Measurements from ENCODE around the gene PGRMC2. TPM values are rescaled to one million over a fixed set of nuclear protein-coding genes. Genes with fewer than 3 reads are reported as not detected.

The PGRMC2 gene
- total and polyA plus RNA-seq, 2 donors (not counting 1 experiment from before 2014, with no cell fraction given): 4.7 to 30.7 TPM

- no peaks in the 10 kb centered on the region for H3K4me1 Mint-ChIP-seq
- Histone ChIP-seq H3K9ac (ENCODE audit: low read length) (no peak overlapping the region), H3K4me3 (ENCODE audit: control extremely low read depth in 1 of 5, extremely low read depth in 1 of 5, insufficient read depth in 1 of 5, low read depth in 2 of 5, low read length in 4 of 5) (no peak overlapping the region), H4K20me1 (ENCODE audit: control insufficient read depth, insufficient read depth, low read length, poor library complexity, severe bottlenecking) (no peaks in the 10 kb centered on the region), H2AFZ (ENCODE audit: insufficient read depth, low read depth, low read length, poor library complexity, severe bottlenecking) (no peak overlapping the region), H3K4me2 (replicated peaks; ENCODE audit: low read depth, low read length, poor library complexity, severe bottlenecking) (no peak overlapping the region), H3K79me2 (ENCODE audit: control insufficient read depth, insufficient read depth, low read length) (no peaks in the 10 kb centered on the region), H3K27ac (ENCODE audit: low read length in 2 of 2) (no peak overlapping the region), H3K27me3 (replicated peaks in 1 of 4; ENCODE audit: control extremely low read depth in 1 of 4, control insufficient read depth in 3 of 4, insufficient read depth in 4 of 4, low read length in 3 of 4) (no peaks in the 10 kb centered on the region), H3K4me1 (ENCODE audit: control insufficient read depth in 2 of 2, insufficient read depth in 2 of 2, low read length in 2 of 2) (no peaks in the 10 kb centered on the region), H3K9me3 (ENCODE audit: control extremely low read depth in 1 of 3, control insufficient read depth in 2 of 3, insufficient read depth in 1 of 3, low read length in 2 of 3) (no peaks in the 10 kb centered on the region), H3K36me3 (replicated peaks in 1 of 2; ENCODE audit: control extremely low read depth in 1 of 2, control insufficient read depth in 1 of 2, extremely low read depth in 1 of 2, insufficient read depth in 2 of 2, low read length in 1 of 2) (no peaks in the 10 kb centered on the region)
- no peak overlapping the region for H3K27ac Mint-ChIP-seq
- no peaks in the 10 kb centered on the region for H3K9me3 Mint-ChIP-seq (ENCODE audit: insufficient read depth)
- ATAC-seq (ENCODE audit: low read depth) (no peak), DNase-seq (no peak)
- no peaks in the 10 kb centered on the region for H3K27me3 Mint-ChIP-seq
- no peak overlapping the region for H3K4me3 Mint-ChIP-seq
- no peak for TF ChIP-seq CTCF (IDR thresholded peaks at IDR 0.05)
- no peak for TF ChIP-seq EZH2 (IDR thresholded peaks at IDR 0.05; ENCODE audit: borderline replicate concordance, insufficient read depth, low read depth, low read length, poor library complexity, severe bottlenecking)
- intact Hi-C loops (cut with micrococcal nuclease): no loop called here
- 94% methylated on average over 2 of the region's 2 CpGs for WGBS (ENCODE audit: insufficient coverage)
- ChIA-PET POLR2A (no interaction called here), CTCF (no interaction called here)
Observed at GRCh38 chr4:128301979-128302378, 14.4 kb upstream of the PGRMC2 start.

- Histone ChIP-seq H3K9me3 (ENCODE audit: control extremely low read depth in 1 of 3, control insufficient read depth in 2 of 3, insufficient read depth in 1 of 3, low read length in 2 of 3) (no peaks in the 10 kb centered on the region), H3K4me1 (ENCODE audit: control insufficient read depth in 2 of 2, insufficient read depth in 2 of 2, low read length in 2 of 2) (no peaks in the 10 kb centered on the region), H2AFZ (ENCODE audit: insufficient read depth, low read depth, low read length, poor library complexity, severe bottlenecking) (no peak overlapping the region), H3K9ac (ENCODE audit: low read length) (no peak overlapping the region), H3K27ac (ENCODE audit: low read length in 2 of 2) (no peak overlapping the region), H3K36me3 (replicated peaks in 1 of 2; ENCODE audit: control extremely low read depth in 1 of 2, control insufficient read depth in 1 of 2, extremely low read depth in 1 of 2, insufficient read depth in 2 of 2, low read length in 1 of 2) (no peaks in the 10 kb centered on the region), H3K4me2 (replicated peaks; ENCODE audit: low read depth, low read length, poor library complexity, severe bottlenecking) (no peak overlapping the region), H3K4me3 (ENCODE audit: control extremely low read depth in 1 of 5, extremely low read depth in 1 of 5, insufficient read depth in 1 of 5, low read depth in 2 of 5, low read length in 4 of 5) (no peak overlapping the region), H3K79me2 (ENCODE audit: control insufficient read depth, insufficient read depth, low read length) (no peaks in the 10 kb centered on the region), H4K20me1 (ENCODE audit: control insufficient read depth, insufficient read depth, low read length, poor library complexity, severe bottlenecking) (no peaks in the 10 kb centered on the region), H3K27me3 (replicated peaks in 1 of 4; ENCODE audit: control extremely low read depth in 1 of 4, control insufficient read depth in 3 of 4, insufficient read depth in 4 of 4, low read length in 3 of 4) (no peaks in the 10 kb centered on the region)
- H3K27ac Mint-ChIP-seq: no peak overlapping the region
- ATAC-seq (ENCODE audit: low read depth) (no peak), DNase-seq (no peak)
- H3K4me1 Mint-ChIP-seq: no peaks in the 10 kb centered on the region
- ChIA-PET CTCF (no interaction called here), POLR2A (no interaction called here)
- TF ChIP-seq EZH2 (IDR thresholded peaks at IDR 0.05; ENCODE audit: borderline replicate concordance, insufficient read depth, low read depth, low read length, poor library complexity, severe bottlenecking) (no peak), CTCF (IDR thresholded peaks at IDR 0.05) (no peak)
- H3K9me3 Mint-ChIP-seq (ENCODE audit: insufficient read depth): no peaks in the 10 kb centered on the region
- WGBS (ENCODE audit: insufficient coverage): no CpG with 5 or more reads among the region's 1 CpG
- H3K27me3 Mint-ChIP-seq: no peaks in the 10 kb centered on the region
- no peak overlapping the region for H3K4me3 Mint-ChIP-seq
- intact Hi-C loops (cut with micrococcal nuclease): no loop called here
Observed at GRCh38 chr4:128299848-128300247, 12.2 kb upstream of the PGRMC2 start.

Data from B cell (primary cell).